ENCODE measurements around the gene VAV2.

DNA sequence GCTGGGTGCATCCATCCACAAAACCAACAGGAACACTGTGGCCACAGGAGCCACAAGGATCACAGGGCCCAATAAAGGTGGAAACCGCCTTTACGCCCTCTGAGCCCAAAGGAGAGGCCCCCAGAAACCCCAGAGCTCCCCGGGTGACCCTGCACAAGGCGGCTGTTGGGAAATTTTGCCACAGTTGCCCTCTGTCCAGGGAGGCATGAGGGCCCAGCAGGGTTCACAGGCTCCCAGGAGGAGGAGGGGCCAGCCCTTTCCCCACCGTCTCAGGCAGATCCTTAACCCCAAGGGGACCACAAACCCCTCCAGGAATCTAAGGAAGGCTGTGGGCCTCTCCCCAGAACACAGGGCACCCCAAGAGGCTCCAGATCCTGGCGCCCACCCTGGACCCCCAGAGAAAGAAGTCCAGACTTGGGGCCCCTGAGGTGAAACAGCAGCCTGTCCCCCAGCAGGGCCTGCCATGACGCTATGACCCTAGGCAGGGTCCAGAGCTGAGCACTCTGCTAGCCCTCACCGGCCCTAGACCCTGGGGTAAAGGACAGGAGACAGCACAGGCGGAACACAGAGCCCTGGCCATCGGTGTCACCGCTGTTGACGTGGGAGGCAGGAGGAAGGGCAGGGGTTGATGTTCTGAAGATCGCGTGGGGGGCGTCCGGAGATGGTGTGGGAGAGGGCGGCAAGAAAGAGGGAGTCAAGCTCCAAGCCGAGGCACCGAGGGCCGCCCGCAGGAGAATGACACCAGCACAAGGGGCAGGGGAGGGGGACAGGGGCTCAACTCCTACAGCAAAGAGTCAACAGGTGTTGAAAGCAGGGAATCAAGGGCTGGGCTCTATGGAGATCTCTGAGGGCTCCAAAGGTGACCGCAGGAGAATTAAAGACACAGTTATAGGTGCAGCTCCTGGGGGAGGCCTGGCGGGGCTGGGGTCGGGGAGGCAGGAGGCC lies 97.5 kb downstream of the VAV2 start:
- TF ChIP-seq, protein P1, sequence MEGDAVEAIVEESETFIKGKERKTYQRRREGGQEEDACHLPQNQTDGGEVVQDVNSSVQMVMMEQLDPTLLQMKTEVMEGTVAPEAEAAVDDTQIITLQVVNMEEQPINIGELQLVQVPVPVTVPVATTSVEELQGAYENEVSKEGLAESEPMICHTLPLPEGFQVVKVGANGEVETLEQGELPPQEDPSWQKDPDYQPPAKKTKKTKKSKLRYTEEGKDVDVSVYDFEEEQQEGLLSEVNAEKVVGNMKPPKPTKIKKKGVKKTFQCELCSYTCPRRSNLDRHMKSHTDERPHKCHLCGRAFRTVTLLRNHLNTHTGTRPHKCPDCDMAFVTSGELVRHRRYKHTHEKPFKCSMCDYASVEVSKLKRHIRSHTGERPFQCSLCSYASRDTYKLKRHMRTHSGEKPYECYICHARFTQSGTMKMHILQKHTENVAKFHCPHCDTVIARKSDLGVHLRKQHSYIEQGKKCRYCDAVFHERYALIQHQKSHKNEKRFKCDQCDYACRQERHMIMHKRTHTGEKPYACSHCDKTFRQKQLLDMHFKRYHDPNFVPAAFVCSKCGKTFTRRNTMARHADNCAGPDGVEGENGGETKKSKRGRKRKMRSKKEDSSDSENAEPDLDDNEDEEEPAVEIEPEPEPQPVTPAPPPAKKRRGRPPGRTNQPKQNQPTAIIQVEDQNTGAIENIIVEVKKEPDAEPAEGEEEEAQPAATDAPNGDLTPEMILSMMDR (IDR thresholded peaks at IDR 0.05) = no peak
- TF ChIP-seq, protein P2, sequence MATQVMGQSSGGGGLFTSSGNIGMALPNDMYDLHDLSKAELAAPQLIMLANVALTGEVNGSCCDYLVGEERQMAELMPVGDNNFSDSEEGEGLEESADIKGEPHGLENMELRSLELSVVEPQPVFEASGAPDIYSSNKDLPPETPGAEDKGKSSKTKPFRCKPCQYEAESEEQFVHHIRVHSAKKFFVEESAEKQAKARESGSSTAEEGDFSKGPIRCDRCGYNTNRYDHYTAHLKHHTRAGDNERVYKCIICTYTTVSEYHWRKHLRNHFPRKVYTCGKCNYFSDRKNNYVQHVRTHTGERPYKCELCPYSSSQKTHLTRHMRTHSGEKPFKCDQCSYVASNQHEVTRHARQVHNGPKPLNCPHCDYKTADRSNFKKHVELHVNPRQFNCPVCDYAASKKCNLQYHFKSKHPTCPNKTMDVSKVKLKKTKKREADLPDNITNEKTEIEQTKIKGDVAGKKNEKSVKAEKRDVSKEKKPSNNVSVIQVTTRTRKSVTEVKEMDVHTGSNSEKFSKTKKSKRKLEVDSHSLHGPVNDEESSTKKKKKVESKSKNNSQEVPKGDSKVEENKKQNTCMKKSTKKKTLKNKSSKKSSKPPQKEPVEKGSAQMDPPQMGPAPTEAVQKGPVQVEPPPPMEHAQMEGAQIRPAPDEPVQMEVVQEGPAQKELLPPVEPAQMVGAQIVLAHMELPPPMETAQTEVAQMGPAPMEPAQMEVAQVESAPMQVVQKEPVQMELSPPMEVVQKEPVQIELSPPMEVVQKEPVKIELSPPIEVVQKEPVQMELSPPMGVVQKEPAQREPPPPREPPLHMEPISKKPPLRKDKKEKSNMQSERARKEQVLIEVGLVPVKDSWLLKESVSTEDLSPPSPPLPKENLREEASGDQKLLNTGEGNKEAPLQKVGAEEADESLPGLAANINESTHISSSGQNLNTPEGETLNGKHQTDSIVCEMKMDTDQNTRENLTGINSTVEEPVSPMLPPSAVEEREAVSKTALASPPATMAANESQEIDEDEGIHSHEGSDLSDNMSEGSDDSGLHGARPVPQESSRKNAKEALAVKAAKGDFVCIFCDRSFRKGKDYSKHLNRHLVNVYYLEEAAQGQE (IDR thresholded peaks at IDR 0.05; ENCODE audit: insufficient read depth in 1 of 2, low read depth in 2 of 2, low read length in 1 of 2) = no peak
- no peak for TF ChIP-seq POLR2AphosphoS5 (IDR thresholded peaks at IDR 0.05; ENCODE audit: low read depth, low read length)
- TF ChIP-seq SIN3A (IDR thresholded peaks at IDR 0.05; ENCODE audit: borderline replicate concordance, insufficient read depth, low read depth, low read length) = no peak
- TF ChIP-seq TCF7L2 (IDR thresholded peaks at IDR 0.05; ENCODE audit: low read depth, low read length) = no peak
